OCI-LY1 (cell line): ENCODE results near the gene ATP5F1B.

Experiments used
- H2AFZ ChIP-seq: fragments of 200-600 bp; sonication (generic), shearing (Covaris generic); 2 replicates; pipeline ENCODE4 v1.6.0; 2014; ENCODE audit warnings: antibody characterized with exemption, mild to moderate bottlenecking, low read length
- H3F3A ChIP-seq: fragments of 200-600 bp; sonication (generic), shearing (Covaris generic); 2 replicates; pipeline ENCODE4 v1.6.0; 2014; ENCODE audit warnings: mild to moderate bottlenecking, antibody characterized with exemption, low read length, moderate library complexity; ENCODE audit not compliant: insufficient read depth
- H3K27ac ChIP-seq: fragments of 200-600 bp; sonication (generic); 2 replicates; pipeline ENCODE4 v1.5.1; 2014; ENCODE audit warnings: low read length, mixed run types, mild to moderate bottlenecking, low read depth; ENCODE audit not compliant: poor library complexity, severe bottlenecking
- H3K27me3 ChIP-seq: fragments of 200-600 bp; sonication (generic); 2 replicates; pipeline ENCODE4 v1.6.0; 2014; ENCODE audit warnings: antibody characterized with exemption, mild to moderate bottlenecking, low read length, moderate library complexity; ENCODE audit not compliant: insufficient read depth
- H3K36me3 ChIP-seq: fragments of 200-600 bp; sonication (generic); 2 replicates; pipeline ENCODE4 v1.6.1; 2014; ENCODE audit warnings: mild to moderate bottlenecking, antibody characterized with exemption, low read length, moderate library complexity, mixed read lengths; ENCODE audit not compliant: insufficient read depth
- H3K4me1 ChIP-seq: fragments of 200-600 bp; sonication (generic); 2 replicates; pipeline ENCODE4 v1.5.1; 2014; ENCODE audit warnings: mild to moderate bottlenecking, low read length, moderate library complexity; ENCODE audit not compliant: insufficient read depth, severe bottlenecking
- H3K4me2 ChIP-seq: fragments of 200-600 bp; sonication (generic), shearing (Covaris generic); 2 replicates; pipeline ENCODE4 v1.6.1; 2014; ENCODE audit warnings: low read length
- H3K4me3 ChIP-seq: fragments of 200-600 bp; sonication (generic); 2 replicates; pipeline ENCODE4 v1.5.1; 2014; ENCODE audit warnings: low read length, low read depth, mild to moderate bottlenecking, mixed read lengths; ENCODE audit not compliant: poor library complexity, severe bottlenecking
- H3K79me2 ChIP-seq: fragments of 200-600 bp; shearing (Covaris generic); 2 replicates; pipeline ENCODE4 v1.6.1; 2016; ENCODE audit warnings: mixed run types, low read length, mixed read lengths; ENCODE audit not compliant: insufficient read depth
- H3K9ac ChIP-seq: fragments of 200-600 bp; sonication (generic), shearing (Covaris generic); 2 replicates; pipeline ENCODE4 v1.6.1; 2014; ENCODE audit warnings: mild to moderate bottlenecking, low read length, mixed read lengths
- H3K9me2 ChIP-seq: fragments of 200-600 bp; sonication (generic), shearing (Covaris generic); 2 replicates; pipeline ENCODE4 v1.6.1; 2014; ENCODE audit warnings: low read depth, mild to moderate bottlenecking, low read length, mixed read lengths
- H3K9me3 ChIP-seq: fragments of 200-600 bp; shearing (Covaris generic); 2 replicates; pipeline ENCODE4 v1.6.1; 2014; ENCODE audit warnings: low read length, mixed read lengths
- H4K20me1 ChIP-seq: fragments of 200-600 bp; sonication (generic), shearing (Covaris generic); 2 replicates; pipeline ENCODE4 v1.6.0; 2016; ENCODE audit warnings: mild to moderate bottlenecking, low read length; ENCODE audit not compliant: insufficient read depth
- CTCF ChIP-seq: fragments of 200-600 bp; sonication (generic), shearing (Covaris generic); IDR thresholded peaks from 2 replicates; pipeline ENCODE4 v1.5.1; 2017; ENCODE audit warnings: mild to moderate bottlenecking, antibody characterized with exemption, low read length, moderate library complexity, mixed read lengths
- EZH2 ChIP-seq: fragments of 200-600 bp; sonication (generic), shearing (Covaris generic); IDR thresholded peaks from 2 replicates; pipeline ENCODE4 v1.8.0; 2017; ENCODE audit warnings: borderline replicate concordance, mixed run types, mild to moderate bottlenecking, antibody characterized with exemption, low read length, moderate library complexity, mixed read lengths

ATP5F1B gene

GRCh38 chr12:56637621-56638020 lies 8.2 kb downstream of the ATP5F1B start:
- Histone ChIP-seq H3K4me2 (no peak overlapping the region), H2AFZ (no peak overlapping the region), H3K4me1 (peaks cover 39% of the 10 kb centered on the region), H3K36me3 (peaks cover 52% of the 10 kb centered on the region), H4K20me1 (no peaks in the 10 kb centered on the region), H3K9me2 (no peaks in the 10 kb centered on the region), H3K9me3 (no peaks in the 10 kb centered on the region), H3F3A (0 out of 2 replicates have a peak, but pooled peaks cover 11% of the 10 kb centered on the region), H3K9ac (no peak overlapping the region), H3K27ac (peak overlapping the region; percentile 62), H3K79me2 (peaks cover under 1% of the 10 kb centered on the region; the same call in 1 of the 2 replicates), H3K27me3 (no peaks in the 10 kb centered on the region), H3K4me3 (no peak overlapping the region)
- TF ChIP-seq CTCF: no peak
- TF ChIP-seq EZH2: no peak

- TF ChIP-seq EZH2: no peak
- peak; percentile 88 for TF ChIP-seq CTCF
- H3K9me3 ChIP-seq: no peaks in the 10 kb centered on the region
- no peaks in the 10 kb centered on the region for H3K79me2 ChIP-seq
- H3K9ac ChIP-seq: peak overlapping the region; percentile 86; the same call in 1 of the 2 replicates
- H3K4me2 ChIP-seq: peak overlapping the region; percentile 96
- no peaks in the 10 kb centered on the region for H4K20me1 ChIP-seq
- peak overlapping the region; percentile 96 for H3K27ac ChIP-seq
- no peaks in the 10 kb centered on the region for H3K27me3 ChIP-seq
- peak overlapping the region; percentile 83 for H3K4me3 ChIP-seq
- no peaks in the 10 kb centered on the region for H3K9me2 ChIP-seq
- H3K36me3 ChIP-seq: peaks cover 45% of the 10 kb centered on the region
- H3K4me1 ChIP-seq: peaks cover 46% of the 10 kb centered on the region
- 0 out of 2 replicates have a peak, but pooled peaks cover 13% of the 10 kb centered on the region for H3F3A ChIP-seq
- H2AFZ ChIP-seq: no peak overlapping the region
Observed at GRCh38 chr12:56636675-56637540, 8.9 kb downstream of the ATP5F1B start.

GRCh38 chr12:56635806-56636674 lies 9.7 kb downstream of the ATP5F1B start:
- Histone ChIP-seq H3F3A (0 out of 2 replicates have a peak, but pooled peaks cover 15% of the 10 kb centered on the region), H3K79me2 (no peaks in the 10 kb centered on the region), H3K27me3 (no peaks in the 10 kb centered on the region), H2AFZ (no peak overlapping the region), H3K36me3 (peaks cover 39% of the 10 kb centered on the region), H3K9me3 (no peaks in the 10 kb centered on the region), H3K4me1 (peaks cover 52% of the 10 kb centered on the region), H3K27ac (peak overlapping the region; percentile 96), H3K9ac (peak overlapping the region; percentile 86), H3K4me2 (peak overlapping the region; percentile 96), H4K20me1 (no peaks in the 10 kb centered on the region), H3K4me3 (peak overlapping the region; percentile 83), H3K9me2 (no peaks in the 10 kb centered on the region)
- no peak for TF ChIP-seq EZH2
- TF ChIP-seq CTCF: no peak
